Testis (tissue), 3 donors: ENCODE measurements around the gene GNAS. TPM values are rescaled to one million over a fixed set of nuclear protein-coding genes. Genes with fewer than 3 reads are reported as not detected.

Experiments used
- DNase-seq: peaks from one replicate; pipeline ENCODE4 v3.0.0-alpha.2; 2019
- H3K27ac ChIP-seq, 2 donors: fragments of 200-600 bp; sonication (generic); one replicate each; pipeline ENCODE4 v1.5.1; 2019
- H3K27me3 ChIP-seq: fragments of 200-600 bp; sonication (generic); one replicate; pipeline ENCODE4 v1.5.1; 2019
- H3K36me3 ChIP-seq: fragments of 200-600 bp; sonication (generic); one replicate; pipeline ENCODE4 v1.5.1; 2017; ENCODE audit warnings: low read depth; ENCODE audit errors: missing control alignments
- H3K4me1 ChIP-seq: fragments of 200-600 bp; sonication (generic); one replicate; pipeline ENCODE4 v1.5.1; 2019
- H3K4me3 ChIP-seq, 2 donors: fragments of 200-600 bp; sonication (generic); one replicate each; pipeline ENCODE4 v1.5.1; 2017 to 2019
- H3K9me3 ChIP-seq: fragments of 200-600 bp; sonication (generic); one replicate; pipeline ENCODE4 v1.5.1; 2017
- CTCF ChIP-seq, 3 experiments: fragments of 450-650 bp in 2 of 3; fragments of 200-600 bp in 1 of 3; sonication (generic) in 1 of 3; IDR thresholded peaks; one replicate each; pipeline ENCODE4 v1.5.1; 2016 to 2019; ENCODE audit warnings: antibody characterized with exemption in 3 of 3, mild to moderate bottlenecking in 2 of 3, moderate library complexity in 1 of 3
- POLR2A ChIP-seq: fragments of 450-650 bp; IDR thresholded peaks from one replicate; pipeline ENCODE4 v1.6.1; 2017; ENCODE audit warnings: antibody characterized with exemption, mild to moderate bottlenecking, moderate library complexity
- WGBS, 2 donors: methylation state at CpG; one replicate each; pipeline ENCODE4 v1.1.5; 2018; 5-methylcytosine and 5-hydroxymethylcytosine counted together
- intact Hi-C: fragments of 100-400 bp; cut with DNase I; formaldehyde crosslinking; loops from one replicate; pipeline ENCODE4 v1.15.1; 2023; ENCODE audit warnings: low total_unique reads
- polyA plus RNA-seq: library from polyadenylated mRNA; stranded (reverse); fragments of 350-450 nt; fragmentation: Illumina TruSeq; extraction: RNeasy Lipid Tissue Mini Kit (QIAGEN cat#74804); gene quantifications from one replicate; pipeline ENCODE4 v1.2.3, GENCODE V29; 2014; ENCODE audit warnings: low read depth, low replicate concordance; ENCODE audit not compliant: insufficient read depth
- total RNA-seq, 2 donors: library from RNA; depleted of rRNA; stranded (reverse); fragments of >200 nt; gene quantifications; one replicate each; pipeline ENCODE4 v1.2.3, GENCODE V29; 2016

The GNAS gene
- total and polyA plus RNA-seq, 3 donors from 2014 or later = 716 to 885 (median 880) TPM

- 72 to 80% methylated on average over 11 of the region's 11 CpGs for WGBS, 2 donors
- DNase-seq = no peak
- peak overlapping the region in 1 of 2 donors; percentile 55 for H3K27ac ChIP-seq
Measured at GRCh38 chr20:58877050-58877975, 24.8 kb downstream of the GNAS start.

GRCh38 chr20:58877976-58878360, 25.5 kb downstream of the GNAS start:
- 58 to 68% methylated on average over 4 of the region's 4 CpGs for WGBS, 2 donors
- peak overlapping the region in 1 of 2 donors; percentile 55 for H3K27ac ChIP-seq
- no peaks in the 10 kb centered on the region for H3K27me3 ChIP-seq
- TF ChIP-seq POLR2A (no peak), CTCF (IDR thresholded peaks at IDR 0.05) (no peak)
- intact Hi-C loops = no loop called here
- H3K4me3 ChIP-seq = no peak overlapping the region
- H3K9me3 ChIP-seq = no peaks in the 10 kb centered on the region
- peak; percentile 58 for DNase-seq
- peaks cover 6% of the 10 kb centered on the region for H3K4me1 ChIP-seq
- H3K36me3 ChIP-seq = no peaks in the 10 kb centered on the region

More at GRCh38 chr20:58877050-58877975, 24.8 kb downstream of the GNAS start:
- H3K4me1 ChIP-seq = peaks cover 6% of the 10 kb centered on the region
- no peaks in the 10 kb centered on the region for H3K36me3 ChIP-seq
- TF ChIP-seq POLR2A (no peak), CTCF (IDR thresholded peaks at IDR 0.05) (no peak)
- H3K27me3 ChIP-seq = no peaks in the 10 kb centered on the region
- no peak overlapping the region for H3K4me3 ChIP-seq
- intact Hi-C loops = no loop called here
- H3K9me3 ChIP-seq = no peaks in the 10 kb centered on the region

- no peaks in the 10 kb centered on the region for H3K9me3 ChIP-seq
- TF ChIP-seq CTCF (IDR thresholded peaks at IDR 0.05) (no peak), POLR2A (no peak)
- 70 to 77% methylated on average over 4 of the region's 4 CpGs for WGBS, 2 donors
- no peak for DNase-seq
- no peak overlapping the region for H3K27ac ChIP-seq
- peaks cover 6% of the 10 kb centered on the region for H3K4me1 ChIP-seq
- intact Hi-C loops = no loop called here
- H3K4me3 ChIP-seq = no peak overlapping the region
- no peaks in the 10 kb centered on the region for H3K36me3 ChIP-seq
- H3K27me3 ChIP-seq = no peaks in the 10 kb centered on the region
Measured at GRCh38 chr20:58878399-58878798, 25.9 kb downstream of the GNAS start.

- no peak overlapping the region for H3K27ac ChIP-seq
- no peaks in the 10 kb centered on the region for H3K27me3 ChIP-seq
- no peak for DNase-seq
- no peaks in the 10 kb centered on the region for H3K9me3 ChIP-seq
- 94 to 100% methylated on average over 1 of the region's 1 CpG for WGBS, 2 donors
- intact Hi-C loops = loop anchor here (10.0 kb wide), 1 partner anchor 144 kb away; no protein-coding TSS in a partner anchor
- TF ChIP-seq CTCF (IDR thresholded peaks at IDR 0.05) (no peak), POLR2A (no peak)
- no peak overlapping the region for H3K4me3 ChIP-seq
- H3K4me1 ChIP-seq = peaks cover 6% of the 10 kb centered on the region
- no peaks in the 10 kb centered on the region for H3K36me3 ChIP-seq
Measured at GRCh38 chr20:58880441-58880840, 27.9 kb downstream of the GNAS start.
